Stomach (tissue), 4 donors: ENCODE measurements around the gene ARL13A.

Experiments
- POLR2A ChIP-seq, 4 donors: fragments of 450-650 bp; IDR thresholded peaks; one replicate each; pipeline ENCODE4 v1.6.1; 2016; ENCODE audit warnings: antibody characterized with exemption in 4 of 4, control low read depth in 2 of 4, mild to moderate bottlenecking in 1 of 4, moderate library complexity in 1 of 4
- TF ChIP-seq, protein P1 (sequence below), 7 experiments: fragments of 450-650 bp in 4 of 7; fragments of 200-600 bp in 3 of 7; sonication (generic) in 3 of 7; IDR thresholded peaks; one replicate each; pipeline ENCODE4 v1.5.1; 2016 to 2019; ENCODE audit warnings: antibody characterized with exemption in 7 of 7, control low read depth in 2 of 7, mild to moderate bottlenecking in 1 of 7

DNA sequence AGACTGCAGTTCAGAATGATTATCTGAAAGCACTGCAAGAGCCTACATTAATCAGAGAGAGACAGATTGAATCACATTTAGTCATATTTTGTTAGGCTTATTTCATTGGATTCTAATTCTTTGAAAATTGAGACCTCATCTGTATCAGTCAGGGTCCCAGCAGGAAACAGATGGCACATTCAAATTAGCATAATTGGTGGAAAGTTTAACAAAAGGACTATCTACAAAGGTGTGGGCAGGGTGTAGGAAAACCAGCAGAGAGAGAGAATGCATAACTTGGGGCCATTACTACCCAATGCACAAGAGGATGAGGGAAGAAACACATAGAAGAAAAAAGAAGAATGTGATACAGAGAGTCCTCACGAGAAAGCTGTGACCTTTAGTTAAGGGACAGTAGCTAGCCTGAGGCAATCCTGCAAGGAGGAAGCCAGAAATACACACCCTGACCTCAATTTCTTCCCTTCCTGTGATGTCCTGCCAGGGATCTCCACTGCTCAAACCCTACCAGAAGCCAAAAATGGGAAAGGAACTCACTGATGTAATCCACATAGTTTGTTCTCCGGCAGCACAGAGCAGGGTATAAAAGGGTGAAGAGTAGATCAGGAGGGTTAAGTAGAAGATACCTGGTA, 23.1 kb upstream of the ARL13A start:
- TF ChIP-seq, protein P1, sequence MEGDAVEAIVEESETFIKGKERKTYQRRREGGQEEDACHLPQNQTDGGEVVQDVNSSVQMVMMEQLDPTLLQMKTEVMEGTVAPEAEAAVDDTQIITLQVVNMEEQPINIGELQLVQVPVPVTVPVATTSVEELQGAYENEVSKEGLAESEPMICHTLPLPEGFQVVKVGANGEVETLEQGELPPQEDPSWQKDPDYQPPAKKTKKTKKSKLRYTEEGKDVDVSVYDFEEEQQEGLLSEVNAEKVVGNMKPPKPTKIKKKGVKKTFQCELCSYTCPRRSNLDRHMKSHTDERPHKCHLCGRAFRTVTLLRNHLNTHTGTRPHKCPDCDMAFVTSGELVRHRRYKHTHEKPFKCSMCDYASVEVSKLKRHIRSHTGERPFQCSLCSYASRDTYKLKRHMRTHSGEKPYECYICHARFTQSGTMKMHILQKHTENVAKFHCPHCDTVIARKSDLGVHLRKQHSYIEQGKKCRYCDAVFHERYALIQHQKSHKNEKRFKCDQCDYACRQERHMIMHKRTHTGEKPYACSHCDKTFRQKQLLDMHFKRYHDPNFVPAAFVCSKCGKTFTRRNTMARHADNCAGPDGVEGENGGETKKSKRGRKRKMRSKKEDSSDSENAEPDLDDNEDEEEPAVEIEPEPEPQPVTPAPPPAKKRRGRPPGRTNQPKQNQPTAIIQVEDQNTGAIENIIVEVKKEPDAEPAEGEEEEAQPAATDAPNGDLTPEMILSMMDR (IDR thresholded peaks at IDR 0.05): no peak
- no peak for TF ChIP-seq POLR2A (IDR thresholded peaks at IDR 0.05)
